K562 (cell line): ENCODE measurements around the gene ERRFI1. TPM values are rescaled to one million over a fixed set of nuclear protein-coding genes. Genes with fewer than 3 reads are reported as not detected.
A peak's percentile ranks its signal among the peaks of the same experiment; 100 is the strongest.

Source experiments
- ATF6 ChIP-seq: sonication (generic); formaldehyde crosslinking; IDR thresholded peaks from 2 replicates; pipeline ENCODE4 v1.4.0; 2020; ENCODE audit warnings: mild to moderate bottlenecking, missing genetic modification reagents
- BHLHE40 ChIP-seq: IDR thresholded peaks from 2 replicates; pipeline ENCODE4 v1.6.1; 2011; ENCODE audit warnings: low read length, improper control_type of control experiment
- CBX3 ChIP-seq, 2 experiments: IDR thresholded peaks; 1 replicate in 1 of 2; 2 replicates in 1 of 2; pipeline ENCODE4 v1.6.1; 2012; ENCODE audit warnings: inconsistent platforms in 2 of 2, low read length in 2 of 2, borderline replicate concordance in 1 of 2, control low read depth in 1 of 2
- E2F5 ChIP-seq: sonication (generic); formaldehyde crosslinking; IDR thresholded peaks from 2 replicates; pipeline ENCODE4 v1.8.0; 2022; ENCODE audit warnings: mild to moderate bottlenecking, missing genetic modification reagents
- EHMT2 ChIP-seq: fragments of 450-650 bp; IDR thresholded peaks from 2 replicates; pipeline ENCODE4 v1.6.1; 2018; ENCODE audit warnings: antibody characterized with exemption
- ERF ChIP-seq: fragments of 450-650 bp; formaldehyde crosslinking; IDR thresholded peaks from 2 replicates; pipeline ENCODE4 v1.4.0; 2020; ENCODE audit warnings: mild to moderate bottlenecking, mixed read lengths
- ILF3 ChIP-seq: fragments of 450-650 bp; IDR thresholded peaks from 2 replicates; pipeline ENCODE4 v1.6.1; 2018; ENCODE audit warnings: antibody characterized with exemption, mild to moderate bottlenecking, moderate library complexity, borderline replicate concordance
- KDM2B ChIP-seq: fragments of 250-450 bp; sonication (Bioruptor Pico); IDR thresholded peaks from 2 replicates; pipeline ENCODE4 v1.8.0; 2021; ENCODE audit warnings: mild to moderate bottlenecking, moderate library complexity
- L3MBTL2 ChIP-seq: fragments of 450-650 bp; IDR thresholded peaks from 2 replicates; pipeline ENCODE4 v1.6.1; 2016; ENCODE audit warnings: mild to moderate bottlenecking, moderate library complexity
- MEF2D ChIP-seq: conservative IDR thresholded peaks from 2 replicates; pipeline ENCODE4 v1.6.1; 2016; ENCODE audit warnings: low read depth, missing genetic modification characterization, missing compliant biosample characterization
- MLX ChIP-seq, 2 experiments: fragments of 450-650 bp in 1 of 2; sonication (generic) in 1 of 2; formaldehyde crosslinking; conservative IDR thresholded peaks; 2 replicates each; pipeline versions ENCODE4 v1.4.0 to v1.8.1; 2020 to 2022; ENCODE audit warnings: mild to moderate bottlenecking in 1 of 2, missing genetic modification reagents in 1 of 2
- MTA3 ChIP-seq: fragments of 450-650 bp; formaldehyde crosslinking; IDR thresholded peaks from 2 replicates; pipeline ENCODE4 v1.6.1; 2017; ENCODE audit warnings: mild to moderate bottlenecking, borderline replicate concordance
- NR3C1 ChIP-seq: sonication (generic); formaldehyde crosslinking; IDR thresholded peaks from 2 replicates; pipeline ENCODE4 v1.8.1; 2022; ENCODE audit warnings: missing genetic modification reagents
- POLR2AphosphoS5 ChIP-seq: IDR thresholded peaks from 2 replicates; pipeline ENCODE4 v1.6.1; 2011; ENCODE audit warnings: mild to moderate bottlenecking, low read depth, low read length, moderate library complexity; ENCODE audit not compliant: control insufficient read depth, insufficient read depth
- RBM14 ChIP-seq: fragments of 200-400 bp; formaldehyde crosslinking; IDR thresholded peaks from 2 replicates; pipeline ENCODE4 v1.6.1; 2018; ENCODE audit warnings: low read depth, mild to moderate bottlenecking, low read length, moderate library complexity, borderline replicate concordance; ENCODE audit not compliant: insufficient read depth
- RNF219 ChIP-seq: fragments of 250-450 bp; sonication (Bioruptor Pico); IDR thresholded peaks from 2 replicates; pipeline ENCODE4 v1.5.0; 2022; ENCODE audit warnings: mild to moderate bottlenecking
- SMARCA5 ChIP-seq: fragments of 450-650 bp; IDR thresholded peaks from 2 replicates; pipeline ENCODE4 v1.6.1; 2016
- STAT5A ChIP-seq: IDR thresholded peaks from 2 replicates; pipeline ENCODE4 v1.6.1; 2012; ENCODE audit warnings: low read length, inconsistent platforms, borderline replicate concordance
- TCF3 ChIP-seq: sonication (generic); formaldehyde crosslinking; IDR thresholded peaks from 2 replicates; pipeline ENCODE4 v1.4.0; 2020; ENCODE audit warnings: mild to moderate bottlenecking, missing genetic modification reagents
- ZNF12 ChIP-seq: sonication (generic); formaldehyde crosslinking; IDR thresholded peaks from 2 replicates; pipeline ENCODE4 v1.4.0; 2020; ENCODE audit warnings: mild to moderate bottlenecking, missing genetic modification reagents
- ZNF707 ChIP-seq: fragments of 250-450 bp; sonication (Bioruptor Pico); conservative IDR thresholded peaks from 2 replicates; pipeline ENCODE4 v1.8.0; 2022; ENCODE audit warnings: inconsistent platforms, mild to moderate bottlenecking, moderate library complexity
- ZSCAN32 ChIP-seq: fragments of 450-650 bp; formaldehyde crosslinking; IDR thresholded peaks from 2 replicates; pipeline ENCODE4 v1.4.0; 2020; ENCODE audit warnings: mild to moderate bottlenecking, moderate library complexity
- polyA plus RNA-seq, 8 experiments: library from polyadenylated mRNA; depleted of rRNA in 4 of 8; stranded (reverse) in 5 of 8; unstranded in 3 of 8; fragments of >200 nt; fragmentation: Nextera tagmentation in 2 of 8; fragmentation: Illumina TruSeq in 1 of 8; extraction: Ambion mirVana in 2 of 8; extraction: Trizol in 1 of 8; gene quantifications; 2 replicates each; pipeline versions ENCODE4 v1.2.1 to v1.2.3, GENCODE V29; 2011 to 2014; ENCODE audit warnings: inconsistent platforms in 1 of 8, missing spikeins in 1 of 8
- total RNA-seq, 7 experiments: library from RNA; depleted of rRNA in 6 of 7; stranded (reverse); fragments of >200 nt in 6 of 7; fragmentation: Illumina TruSeq in 2 of 7; extraction: Trizol in 2 of 7; gene quantifications; 2 replicates each; pipeline versions ENCODE4 v1.2.1 to v1.2.3, GENCODE V29; 2011 to 2021; ENCODE audit warnings: low replicate concordance in 1 of 7

The ERRFI1 gene
- total and polyA plus RNA-seq, 9 of the 15 experiments (the other 6 are each of a cell fraction or from before 2014, with no cell fraction given) = 0.67 to 4.4 (median 1.1) TPM

- peak; percentile 55 for TF ChIP-seq TCF3
- TF ChIP-seq ZSCAN32 (CRISPR knock-in tag) = no peak
- peak; percentile 99 for TF ChIP-seq MTA3
- 0 out of 2 replicates have a peak, but pooled peaks have one; percentile 21 for TF ChIP-seq ERF (CRISPR knock-in tag)
- TF ChIP-seq ATF6 (CRISPR knock-in tag) = peak; percentile 99
- TF ChIP-seq ZNF12 (CRISPR knock-in tag) = 0 out of 2 replicates have a peak, but pooled peaks have one; percentile 86
- TF ChIP-seq POLR2AphosphoS5 = 0 out of 2 replicates have a peak, but pooled peaks have one; percentile 37
- peak; percentile 10; the same call in 1 of the 2 replicates for TF ChIP-seq BHLHE40
- TF ChIP-seq EHMT2 = no peak
- 0 out of 2 replicates have a peak, but pooled peaks have one; percentile 30 for TF ChIP-seq ILF3
- TF ChIP-seq NR3C1 (CRISPR knock-in tag) = peak; percentile 98
- peak in 1 of 2 experiments; percentile 93; a peak in 2 of 4 replicates for TF ChIP-seq MLX (CRISPR knock-in tag; conservative IDR thresholded peaks at IDR 0.05)
- TF ChIP-seq CBX3 (IDR thresholded peaks at IDR 0.05; ENCODE audit: borderline replicate concordance in 1 of 2, low read length in 2 of 2) = peak in 1 of 2 experiments; percentile 76; a peak in 1 of 3 replicates
- no peak for TF ChIP-seq ZNF707 (CRISPR knock-in tag)
- TF ChIP-seq MEF2D (tag) = peak; percentile 56; the same call in 1 of the 2 replicates
- no peak for TF ChIP-seq RNF219 (CRISPR knock-in tag)
- 0 out of 2 replicates have a peak, but pooled peaks have one; percentile 37 for TF ChIP-seq RBM14
- peak; percentile 85; the same call in 1 of the 2 replicates for TF ChIP-seq KDM2B (CRISPR knock-in tag)
- 0 out of 2 replicates have a peak, but pooled peaks have one; percentile 34 for TF ChIP-seq SMARCA5
- TF ChIP-seq STAT5A = no peak
- peak; percentile 97 for TF ChIP-seq E2F5 (CRISPR knock-in tag)
- peak; percentile 100 for TF ChIP-seq L3MBTL2
Measured at GRCh38 chr1:8026153-8026975, at the start of gene ERRFI1 (continued).
